Neural cell (in vitro differentiated cells): ENCODE results near the gene HNRNPLL.

Experiments
- EP300 ChIP-seq: fragments of 450-650 bp; conservative IDR thresholded peaks from 2 replicates; pipeline ENCODE4 v1.6.1; 2014; ENCODE audit warnings: antibody characterized with exemption, mild to moderate bottlenecking, moderate library complexity; ENCODE audit not compliant: poor library complexity, severe bottlenecking
- POLR2AphosphoS5 ChIP-seq: IDR thresholded peaks from 2 replicates; pipeline ENCODE4 v1.6.1; 2012

DNA sequence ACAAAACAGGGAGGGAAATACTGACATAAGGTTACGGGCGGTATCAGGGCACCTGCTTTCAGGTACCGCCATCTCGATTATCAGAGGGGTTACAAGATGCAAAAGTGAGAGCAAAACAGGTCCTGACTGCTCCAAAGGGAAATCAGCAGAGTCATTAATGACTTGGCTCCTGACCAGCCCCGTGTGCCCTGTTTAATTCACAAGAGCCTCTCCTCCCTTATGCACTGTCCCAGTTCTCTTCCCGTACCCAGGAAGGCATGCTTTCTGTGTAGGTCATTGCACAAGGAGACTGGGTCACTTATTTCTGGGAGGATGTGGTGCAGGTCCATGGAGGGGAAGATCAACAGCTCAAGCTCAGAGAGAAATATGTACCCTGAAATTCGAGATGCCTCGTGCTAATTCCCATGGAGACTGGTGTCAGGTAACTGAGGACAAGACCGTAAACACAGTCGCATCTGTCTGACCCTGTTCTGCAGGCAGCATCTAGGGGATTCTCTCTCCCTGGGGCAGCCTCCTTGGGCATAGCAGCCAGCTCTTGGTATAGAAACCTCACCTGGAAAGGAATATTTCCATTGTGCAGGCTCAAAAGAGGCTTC is 79.9 kb downstream of the HNRNPLL start:
- TF ChIP-seq EP300 (no peak), POLR2AphosphoS5 (no peak)
